Activated naive CD4-positive, alpha-beta T cell treated with anti-CD3 and anti-CD28 coated beads, Interleukin-2, amount 10 ng/mL, durations not matched to agents 7 days and 5 days (primary cell): ENCODE results near the gene PLEKHG4B.
"Not testable (repeated sequence)": the region's sequence is repeated elsewhere in the genome, so short reads cannot be mapped to it uniquely, and the experiment has no call there.

ENCODE experiments used
- CTCF ChIA-PET: fragments of 350-600 bp; sonication (Branson Sonifier 250); formaldehyde crosslinking; loops from one replicate; lab custom pipeline; 2021; ENCODE audit warnings: antibody characterized with exemption; lab: Charles Lee
- DNase-seq: peaks from one replicate; pipeline ENCODE4 v3.0.0-alpha.2; 2020
- H3K27ac Mint-ChIP-seq: one replicate; pipeline ENCODE4 v1.8.0; 2021; ENCODE audit warnings: mild to moderate bottlenecking, moderate library complexity, mixed read lengths
- H3K27me3 Mint-ChIP-seq: one replicate; pipeline ENCODE4 v1.8.0; 2021; ENCODE audit warnings: mild to moderate bottlenecking, mixed read lengths
- H3K36me3 Mint-ChIP-seq: one replicate; pipeline ENCODE4 v1.8.0; 2021; ENCODE audit warnings: mixed read lengths
- H3K4me1 Mint-ChIP-seq: one replicate; pipeline ENCODE4 v1.8.0; 2021; ENCODE audit warnings: mixed read lengths
- H3K4me3 Mint-ChIP-seq: one replicate; pipeline ENCODE4 v1.8.0; 2021; ENCODE audit warnings: mild to moderate bottlenecking, moderate library complexity, mixed read lengths
- H3K9me3 Mint-ChIP-seq: one replicate; pipeline ENCODE4 v1.8.0; 2021; ENCODE audit warnings: mixed read lengths

PLEKHG4B gene

GRCh38 chr5:91556-92263 is at the start of gene PLEKHG4B:
TSS of gene PLEKHG4B (plus strand) at chr5:92168. CDS start at chr5:92232, 64 bp downstream.
- CTCF ChIA-PET: no interaction called here
- H3K9me3 Mint-ChIP-seq: no peaks in the 10 kb centered on the region
- no peaks in the 10 kb centered on the region for H3K36me3 Mint-ChIP-seq
- H3K27ac Mint-ChIP-seq: no peak within 1 kb of the TSS
- H3K4me1 Mint-ChIP-seq: peaks cover 4% of the 10 kb centered on the region
- H3K4me3 Mint-ChIP-seq: peak within 1 kb of the TSS; percentile 3
- H3K27me3 Mint-ChIP-seq: peaks cover 71% of the 10 kb centered on the region
- DNase-seq: no peak

- Mint-ChIP-seq H3K36me3 (no peaks in the 10 kb centered on the region), H3K27me3 (peaks cover 9% of the 10 kb centered on the region), H3K4me1 (no peaks in the 10 kb centered on the region), H3K4me3 (no peak overlapping the region), H3K27ac (no peak overlapping the region), H3K9me3 (no peaks in the 10 kb centered on the region)
- DNase-seq: no peak
- CTCF ChIA-PET: no interaction called here
Observed at GRCh38 chr5:42250-42649, 49.7 kb upstream of the PLEKHG4B start.

DNA sequence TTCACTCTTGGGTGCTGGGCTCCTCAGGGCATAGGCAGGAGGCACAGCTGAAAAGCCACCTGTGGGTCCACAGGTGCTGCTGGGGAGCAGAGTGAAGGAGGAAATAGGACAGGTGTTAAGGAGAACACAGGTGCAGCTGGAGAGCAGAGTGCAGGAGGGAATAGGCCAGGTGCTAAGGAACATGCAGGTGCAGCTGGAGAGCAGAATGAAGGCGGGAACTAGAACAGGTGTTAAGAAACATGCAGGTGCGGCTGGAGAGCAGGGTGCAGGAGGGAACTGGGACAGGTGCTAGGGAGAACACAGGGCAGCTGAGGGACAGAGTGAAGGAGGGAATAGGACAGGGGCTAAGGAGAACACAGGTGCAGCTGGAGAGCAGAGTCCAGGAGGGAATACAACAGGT is 43.8 kb upstream of the PLEKHG4B start:
- CTCF ChIA-PET: no interaction called here
- no peak for DNase-seq
- Mint-ChIP-seq H3K27ac (no peak overlapping the region), H3K4me1 (no peaks in the 10 kb centered on the region), H3K4me3 (no peak overlapping the region), H3K27me3 (peaks cover 31% of the 10 kb centered on the region), H3K36me3 (no peaks in the 10 kb centered on the region), H3K9me3 (peaks cover 4% of the 10 kb centered on the region)

GRCh38 chr5:49530-49929 is 42.4 kb upstream of the PLEKHG4B start:
- H3K36me3 Mint-ChIP-seq, DNase-seq, H3K4me1 Mint-ChIP-seq, CTCF ChIA-PET, H3K27ac Mint-ChIP-seq, H3K9me3 Mint-ChIP-seq, H3K4me3 Mint-ChIP-seq: not testable (repeated sequence)
- H3K27me3 Mint-ChIP-seq: peaks cover 44% of the 10 kb centered on the region

DNA sequence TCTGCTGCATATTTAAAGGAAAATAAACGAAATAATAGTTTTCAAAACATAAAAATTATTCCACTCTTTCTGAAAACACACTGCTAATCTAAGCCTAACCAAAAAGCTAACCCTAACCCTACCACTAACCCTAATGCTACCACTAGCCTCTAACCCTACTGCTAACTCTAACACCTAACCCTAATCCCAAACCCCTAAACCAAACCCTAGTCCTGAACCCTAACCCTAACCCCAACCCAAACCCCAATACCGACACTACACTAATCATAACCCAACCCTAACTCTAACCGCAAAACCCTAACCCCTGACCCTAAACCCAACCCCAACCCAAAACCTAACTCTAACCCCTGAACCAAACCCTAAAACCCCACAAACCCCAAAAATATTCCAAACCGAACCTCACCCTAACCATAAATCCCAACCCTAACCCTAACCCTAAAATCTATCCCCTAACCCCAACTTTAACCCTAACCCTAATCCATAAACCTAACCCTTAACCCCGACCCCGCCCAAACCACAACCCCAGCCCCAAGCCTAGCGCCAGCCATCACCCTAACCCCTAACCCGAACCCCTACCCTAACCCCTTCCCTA is 41.9 kb upstream of the PLEKHG4B start:
- Mint-ChIP-seq H3K36me3 (no peaks in the 10 kb centered on the region), H3K4me1 (no peaks in the 10 kb centered on the region), H3K9me3 (peaks cover 4% of the 10 kb centered on the region), H3K27ac (no peak overlapping the region), H3K27me3 (peaks cover 50% of the 10 kb centered on the region), H3K4me3 (no peak overlapping the region)
- CTCF ChIA-PET: no interaction called here
- no peak for DNase-seq

DNA sequence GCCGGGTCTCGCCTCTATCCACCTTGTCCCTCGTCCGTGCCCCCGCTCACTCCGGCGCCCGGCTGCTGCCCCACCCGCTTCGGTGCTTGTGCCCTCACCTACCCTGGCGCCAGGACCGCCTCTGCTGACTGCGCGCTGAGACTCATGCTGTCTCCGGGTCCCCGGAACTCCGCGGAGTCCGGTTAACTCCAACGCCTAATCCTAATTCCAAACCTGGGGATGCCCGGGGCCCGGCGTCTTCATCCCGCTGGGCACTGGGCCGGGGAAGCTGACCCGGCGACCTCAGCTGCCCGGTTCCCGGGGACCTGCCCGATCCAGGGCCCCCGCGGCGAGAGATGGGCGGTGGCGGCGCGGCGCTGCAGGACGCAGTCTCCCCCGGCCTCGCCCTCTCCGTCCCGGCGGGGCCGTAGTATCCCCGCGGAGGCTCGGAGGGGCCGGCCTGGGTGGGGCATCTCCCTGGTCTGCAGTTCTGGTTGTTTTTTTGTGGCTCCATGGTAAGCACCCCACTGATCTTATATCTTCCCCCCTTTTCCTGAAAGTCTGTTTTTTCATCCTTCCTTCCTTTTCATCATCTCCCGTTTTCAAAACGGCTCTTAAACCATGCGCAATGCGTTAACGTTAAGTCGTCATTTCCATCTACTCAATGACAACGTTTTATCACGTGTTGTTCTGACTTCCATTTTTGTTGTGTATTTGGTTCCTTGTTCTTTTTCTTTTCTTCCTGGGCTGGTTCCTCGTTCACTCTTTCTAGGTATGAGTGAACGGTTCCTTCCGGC is 41.1 kb upstream of the PLEKHG4B start:
- Mint-ChIP-seq H3K27ac (no peak overlapping the region), H3K36me3 (no peaks in the 10 kb centered on the region), H3K4me3 (no peak overlapping the region), H3K9me3 (peaks cover 4% of the 10 kb centered on the region), H3K27me3 (peaks cover 56% of the 10 kb centered on the region), H3K4me1 (no peaks in the 10 kb centered on the region)
- CTCF ChIA-PET: no interaction called here
- no peak for DNase-seq

- H3K27me3 Mint-ChIP-seq: peaks cover 58% of the 10 kb centered on the region
- H3K4me3 Mint-ChIP-seq: no peak overlapping the region
- peaks cover 4% of the 10 kb centered on the region for H3K9me3 Mint-ChIP-seq
- H3K36me3 Mint-ChIP-seq: no peaks in the 10 kb centered on the region
- no peak overlapping the region for H3K27ac Mint-ChIP-seq
- no peak for DNase-seq
- no peaks in the 10 kb centered on the region for H3K4me1 Mint-ChIP-seq
- CTCF ChIA-PET: no interaction called here
Observed at GRCh38 chr5:51500-51823, 40.5 kb upstream of the PLEKHG4B start.

- H3K27ac Mint-ChIP-seq: no peak overlapping the region
- H3K4me1 Mint-ChIP-seq: no peaks in the 10 kb centered on the region
- peak overlapping the region; percentile 40 for H3K4me3 Mint-ChIP-seq
- CTCF ChIA-PET: no interaction called here
- peaks cover 4% of the 10 kb centered on the region for H3K9me3 Mint-ChIP-seq
- peaks cover 58% of the 10 kb centered on the region for H3K27me3 Mint-ChIP-seq
- H3K36me3 Mint-ChIP-seq: no peaks in the 10 kb centered on the region
- peak; percentile 62 for DNase-seq
Observed at GRCh38 chr5:53381-54174, 38.4 kb upstream of the PLEKHG4B start.

DNA sequence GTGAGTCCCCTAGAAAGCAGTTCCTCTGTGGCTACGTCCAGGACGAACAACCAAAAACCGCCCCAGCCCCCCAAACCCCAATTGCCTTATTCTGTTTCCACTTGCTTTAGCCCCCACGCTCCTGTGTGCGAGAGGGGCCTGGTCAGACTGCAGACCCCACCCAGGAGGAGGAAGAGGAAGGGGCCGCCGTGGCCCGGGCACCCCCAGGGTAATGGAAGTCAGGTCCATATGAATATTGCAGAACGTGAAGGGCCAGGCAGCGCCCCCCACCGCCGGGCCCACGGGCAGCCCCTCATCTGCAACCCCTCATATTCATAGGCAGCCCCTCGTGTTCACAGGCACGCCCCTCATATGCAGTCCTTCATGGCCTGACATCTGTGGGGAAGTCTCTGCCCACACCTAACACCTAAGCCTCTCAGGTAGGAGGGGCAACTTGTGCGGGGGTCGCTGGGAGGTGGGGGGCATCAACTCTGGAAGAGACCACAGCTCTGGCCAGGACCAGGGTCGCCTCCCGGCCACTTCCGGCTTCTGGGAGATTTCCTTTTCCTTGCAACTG is 37.7 kb upstream of the PLEKHG4B start:
- no peak overlapping the region for H3K27ac Mint-ChIP-seq
- H3K4me3 Mint-ChIP-seq: peak overlapping the region; percentile 40
- H3K27me3 Mint-ChIP-seq: peaks cover 57% of the 10 kb centered on the region
- peaks cover 4% of the 10 kb centered on the region for H3K9me3 Mint-ChIP-seq
- no peak for DNase-seq
- H3K4me1 Mint-ChIP-seq: no peaks in the 10 kb centered on the region
- no peaks in the 10 kb centered on the region for H3K36me3 Mint-ChIP-seq
- CTCF ChIA-PET: no interaction called here

GRCh38 chr5:54876-55569 is 36.9 kb upstream of the PLEKHG4B start:
- CTCF ChIA-PET: no interaction called here
- no peaks in the 10 kb centered on the region for H3K36me3 Mint-ChIP-seq
- no peaks in the 10 kb centered on the region for H3K4me1 Mint-ChIP-seq
- peaks cover 51% of the 10 kb centered on the region for H3K27me3 Mint-ChIP-seq
- H3K4me3 Mint-ChIP-seq: no peak overlapping the region
- peaks cover 2% of the 10 kb centered on the region for H3K9me3 Mint-ChIP-seq
- no peak overlapping the region for H3K27ac Mint-ChIP-seq
- no peak for DNase-seq

DNA sequence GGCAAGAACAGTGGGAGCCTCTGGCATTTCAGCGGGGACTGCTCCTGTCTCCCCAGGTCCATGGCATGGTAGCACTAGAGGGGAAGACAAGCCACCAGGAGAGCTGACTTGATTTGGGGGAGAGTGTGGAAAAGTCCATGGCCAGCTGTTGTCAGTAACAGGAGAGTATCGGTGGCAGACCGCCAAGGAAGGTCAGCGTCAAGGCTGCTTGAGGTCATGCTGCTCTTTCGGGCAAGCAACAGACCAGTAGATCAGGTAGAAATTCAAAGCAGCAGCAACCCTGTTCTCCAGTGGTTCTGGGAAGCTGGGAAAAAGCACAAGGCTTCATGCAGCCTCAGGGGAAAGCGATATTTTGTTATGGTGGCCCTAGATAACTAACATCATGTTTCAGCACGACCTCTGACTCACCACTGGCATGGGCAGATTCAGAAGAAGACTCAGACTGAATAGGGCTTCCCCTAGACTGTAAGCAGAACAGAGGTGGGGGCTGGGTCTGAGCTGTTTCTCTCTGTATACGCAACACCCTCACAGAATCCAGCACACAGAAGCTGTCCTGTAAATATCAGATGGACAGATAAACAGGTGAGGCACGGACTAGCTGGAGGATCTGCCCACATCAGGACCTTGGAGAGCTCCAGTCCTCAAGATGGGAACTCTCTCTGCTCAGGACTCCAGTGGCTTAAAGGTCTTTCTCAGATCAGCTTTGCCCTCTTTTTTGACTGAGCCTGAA is 35.2 kb upstream of the PLEKHG4B start:
- H3K27me3 Mint-ChIP-seq: peaks cover 46% of the 10 kb centered on the region

GRCh38 chr5:60250-60649 is 31.7 kb upstream of the PLEKHG4B start:
- H3K4me1 Mint-ChIP-seq, H3K4me3 Mint-ChIP-seq, CTCF ChIA-PET, H3K27ac Mint-ChIP-seq, H3K36me3 Mint-ChIP-seq, H3K9me3 Mint-ChIP-seq, DNase-seq: not testable (repeated sequence)
- H3K27me3 Mint-ChIP-seq: peaks cover 13% of the 10 kb centered on the region

More for the DNA sequence above, 35.2 kb upstream of the PLEKHG4B start:
- H3K4me3 Mint-ChIP-seq: no peak overlapping the region
- CTCF ChIA-PET: interaction anchor here (0.7 kb wide), 1 partner anchor 10 kb away, joined by 4 read pairs; no protein-coding TSS in a partner anchor
- DNase-seq: peak; percentile 49
- no peaks in the 10 kb centered on the region for H3K36me3 Mint-ChIP-seq
- H3K9me3 Mint-ChIP-seq: no peaks in the 10 kb centered on the region
- H3K27ac Mint-ChIP-seq: no peak overlapping the region
- H3K4me1 Mint-ChIP-seq: no peaks in the 10 kb centered on the region

DNA sequence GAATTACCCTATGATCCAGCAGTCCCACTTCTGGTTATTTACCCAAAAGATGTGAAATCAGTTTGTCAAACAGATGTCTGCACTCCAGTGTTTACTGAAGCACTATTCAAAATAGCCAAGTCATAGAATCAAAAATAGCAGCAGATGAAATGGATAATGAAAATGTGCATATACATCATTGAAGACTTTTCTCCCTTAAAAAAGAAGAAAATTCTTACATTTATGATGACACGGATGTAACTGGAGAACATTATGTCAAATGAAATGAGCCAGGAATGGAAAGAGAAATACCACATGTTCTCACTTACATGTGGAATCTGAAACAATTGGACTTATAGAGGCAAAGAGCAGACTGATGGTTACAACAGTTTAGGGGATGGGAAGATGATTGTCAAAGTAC is 21.5 kb upstream of the PLEKHG4B start:
- Mint-ChIP-seq H3K36me3 (no peaks in the 10 kb centered on the region), H3K4me1 (no peaks in the 10 kb centered on the region), H3K27me3 (peaks cover 12% of the 10 kb centered on the region), H3K9me3 (peaks cover 6% of the 10 kb centered on the region), H3K27ac (no peak overlapping the region), H3K4me3 (no peak overlapping the region)
- CTCF ChIA-PET: no interaction called here
- no peak for DNase-seq
